Heart left ventricle (tissue), 16 donors: ENCODE measurements around the gene NOP56. TPM values are rescaled to one million over a fixed set of nuclear protein-coding genes. Genes with fewer than 3 reads are reported as not detected.
A peak's percentile ranks its signal among the peaks of the same experiment; 100 is the strongest.

Experiments
- ATAC-seq, 4 donors: fragments of 200-7000 bp; cut with Tn5 transposase; one replicate each; pipeline ENCODE4 v1.9.1; 2020 to 2022; ENCODE audit warnings: moderate library complexity in 4 of 4, mild to moderate bottlenecking in 3 of 4, moderate number of reproducible peaks in 1 of 4
- DNase-seq, 5 donors: peaks; one replicate each; pipeline ENCODE4 v3.0.0-alpha.2; 2020
- H3K27ac ChIP-seq, 12 donors: fragments of 200-600 bp; sonication (generic) in 4 of 12; one replicate each; pipeline versions ENCODE4 v1.5.0 to v1.8.0; 2016 to 2022; ENCODE audit warnings: mild to moderate bottlenecking in 2 of 12
- H3K27me3 ChIP-seq, 9 donors: fragments of 200-600 bp; sonication (generic) in 2 of 9; one replicate each; pipeline versions ENCODE4 v1.5.1 to v1.8.0; 2016 to 2022; ENCODE audit warnings: mild to moderate bottlenecking in 3 of 9
- H3K36me3 ChIP-seq, 9 donors: fragments of 200-600 bp; sonication (generic) in 2 of 9; one replicate each; pipeline versions ENCODE4 v1.5.0 to v1.8.0; 2018 to 2022; ENCODE audit warnings: mild to moderate bottlenecking in 2 of 9
- H3K4me1 ChIP-seq, 12 donors: fragments of 200-600 bp; sonication (generic) in 4 of 12; one replicate each; pipeline versions ENCODE4 v1.5.0 to v1.8.0; 2016 to 2022; ENCODE audit warnings: mild to moderate bottlenecking in 3 of 12
- H3K4me3 ChIP-seq, 12 donors: fragments of 200-600 bp; sonication (generic) in 4 of 12; one replicate each; pipeline versions ENCODE4 v1.5.0 to v1.8.0; 2017 to 2022; ENCODE audit warnings: mild to moderate bottlenecking in 9 of 12, moderate library complexity in 4 of 12
- H3K9me3 ChIP-seq, 12 donors: fragments of 200-600 bp; sonication (generic) in 4 of 12; one replicate each; pipeline versions ENCODE4 v1.5.0 to v1.8.0; 2016 to 2022; ENCODE audit warnings: mild to moderate bottlenecking in 1 of 12
- CTCF ChIP-seq, 12 donors: fragments of 200-600 bp; sonication (generic) in 4 of 12; IDR thresholded peaks; one replicate each; pipeline versions ENCODE4 v1.5.0 to v1.8.0; 2018 to 2022; ENCODE audit warnings: antibody characterized with exemption in 12 of 12, mild to moderate bottlenecking in 5 of 12
- POLR2A ChIP-seq, 2 donors: fragments of 450-650 bp; IDR thresholded peaks; one replicate each; pipeline ENCODE4 v1.6.1; 2017; ENCODE audit warnings: antibody characterized with exemption in 2 of 2, mild to moderate bottlenecking in 2 of 2, moderate library complexity in 2 of 2
- WGBS, 4 donors: extraction: QIAGEN DNeasy Blood & Tissue Kit in 2 of 4; methylation state at CpG; one replicate each; pipeline versions ENCODE4 v1.1.5 to v1.1.7; 2013 to 2018; 5-methylcytosine and 5-hydroxymethylcytosine counted together
- intact Hi-C, 10 donors: fragments of 100-400 bp; cut with DNase I; formaldehyde crosslinking; loops; one replicate each; pipeline versions ENCODE4 v1.11.1 to v1.14.2; 2022
- polyA plus RNA-seq, 2 donors: library from polyadenylated mRNA; stranded (reverse); fragments of 200-250 nt; gene quantifications; one replicate each; pipeline ENCODE4 v1.2.3, GENCODE V29; 2013
- total RNA-seq, 9 donors: library from RNA; depleted of rRNA in 2 of 9; stranded (reverse); fragments of >200 nt in 2 of 9; fragmentation: NEBNext Ultra II Directional in 3 of 9; extraction: Animal tissue kit (Norgen Biotek cat#: 25700) in 3 of 9; gene quantifications; one replicate each; pipeline versions ENCODE4 v1.1.0 to v1.2.4, GENCODE V29; 2016 to 2023
- donor health status: ischemic (EF 13 %, LVEDD 7.1; RV severe dilation, severe dysfunction).
- donor health status: healthy with polysubstance abuse.
- donor health status: DM: no; HTN: yes; CAD: no.
- donor health status: DM: no; HTN: no; CAD: no.
- donor health status: ischemic (EF 25% LVEDD 6.9; RV normal size, moderate dysfunction).
- donor health status: ischemic (EF 25% LVEDD 5.7; RV mildly dilated, moderate dysfunction).
- donor health status: healthy.
- donor health status: DM: yes; HTN: yes; CAD: no.
- donor health status: ischemic (EF 35%, LVEDD 5.7; RV mildly dilated, moderate dysfunction).
- donor health status: nonischemic (EF 11% LVEDD 7.7; RV severe dilation, severe dysfunction).
- donor health status: DM: yes; HTN: yes; CAD: no.
- donor health status: PGD.
- donor health status: ischemic (EF 29% LVEDD 5.4; RV normal size, mild dysfunction).
- donor health status: nonischemic (EF 23%, LVEDD 6.1; RV moderate dilation, normal function).

Gene NOP56
- total and polyA plus RNA-seq, 11 donors, result 24.6 to 78.8 (median 51.0) TPM

GRCh38 chr20:2653556-2654383 lies 1.3 kb downstream of the NOP56 start:
- intact Hi-C loops, result loop anchor here in 1 of 10 donors (5.0 kb wide), 1 partner anchor 131 kb away; no protein-coding TSS in a partner anchor
- H3K9me3 ChIP-seq, result no peaks in the 10 kb centered on the region
- DNase-seq (no peak), ATAC-seq (no peak)
- H3K4me1 ChIP-seq, result peaks cover 4 to 28% (median 20%) of the 10 kb centered on the region in 12 donors
- WGBS, 4 donors, result 41 to 50% (median 44%) methylated on average over 24 of the region's 24 CpGs
- H3K36me3 ChIP-seq, result peaks cover 0 to 52% (median 49%) of the 10 kb centered on the region in 9 donors
- no peaks in the 10 kb centered on the region for H3K27me3 ChIP-seq
- H3K27ac ChIP-seq, result peak overlapping the region in 5 of 12 donors; percentile 85 to 98 (median 92)
- peak overlapping the region; percentile 71 to 99 (median 90) for H3K4me3 ChIP-seq
- TF ChIP-seq POLR2A (IDR thresholded peaks at IDR 0.05) (no peak), CTCF (IDR thresholded peaks at IDR 0.05) (no peak)

- no peak for TF ChIP-seq CTCF (IDR thresholded peaks at IDR 0.05)
- no peak for TF ChIP-seq POLR2A (IDR thresholded peaks at IDR 0.05)
- DNase-seq, result no peak
- H3K9me3 ChIP-seq, result no peaks in the 10 kb centered on the region
- no peak overlapping the region for H3K27ac ChIP-seq
- no peaks in the 10 kb centered on the region for H3K27me3 ChIP-seq
- 86 to 90% (median 88%) methylated on average over 9 of the region's 9 CpGs for WGBS, 4 donors
- H3K36me3 ChIP-seq, result peaks cover 0 to 58% (median 55%) of the 10 kb centered on the region in 9 donors
- intact Hi-C loops, result loop anchor here in 1 of 10 donors (5.0 kb wide), 1 partner anchor 132 kb away; no protein-coding TSS in a partner anchor
- H3K4me1 ChIP-seq, result peaks cover 4 to 28% (median 20%) of the 10 kb centered on the region in 12 donors
- H3K4me3 ChIP-seq, result peak overlapping the region in 2 of 12 donors; percentile 71 to 95
- ATAC-seq, result no peak
Observed at GRCh38 chr20:2654384-2654822, 2.0 kb downstream of the NOP56 start.

- TF ChIP-seq CTCF (IDR thresholded peaks at IDR 0.05), result no peak
- TF ChIP-seq POLR2A (IDR thresholded peaks at IDR 0.05), result no peak
- no peak overlapping the region for H3K27ac ChIP-seq
- intact Hi-C loops, result loop anchor here in 1 of 10 donors (5.0 kb wide), 1 partner anchor 133 kb away; no protein-coding TSS in a partner anchor
- H3K27me3 ChIP-seq, result no peaks in the 10 kb centered on the region
- peaks cover 0 to 63% (median 59%) of the 10 kb centered on the region in 9 donors for H3K36me3 ChIP-seq
- no peak for ATAC-seq
- peaks cover 4 to 28% (median 20%) of the 10 kb centered on the region in 12 donors for H3K4me1 ChIP-seq
- H3K9me3 ChIP-seq, result no peaks in the 10 kb centered on the region
- no peak overlapping the region for H3K4me3 ChIP-seq
- 84 to 94% (median 89%) methylated on average over 2 to 3 of the region's 3 CpGs for WGBS, 4 donors
- DNase-seq, result no peak
Observed at GRCh38 chr20:2654831-2655230, 2.4 kb downstream of the NOP56 start.
